ENCODE results near the gene TSPOAP1. TPM values are rescaled to one million over a fixed set of nuclear protein-coding genes. Genes with fewer than 3 reads are reported as not detected.

Gene TSPOAP1
- total RNA-seq, 2 donors from 2014 or later: 30.5 to 32.8 TPM

DNA sequence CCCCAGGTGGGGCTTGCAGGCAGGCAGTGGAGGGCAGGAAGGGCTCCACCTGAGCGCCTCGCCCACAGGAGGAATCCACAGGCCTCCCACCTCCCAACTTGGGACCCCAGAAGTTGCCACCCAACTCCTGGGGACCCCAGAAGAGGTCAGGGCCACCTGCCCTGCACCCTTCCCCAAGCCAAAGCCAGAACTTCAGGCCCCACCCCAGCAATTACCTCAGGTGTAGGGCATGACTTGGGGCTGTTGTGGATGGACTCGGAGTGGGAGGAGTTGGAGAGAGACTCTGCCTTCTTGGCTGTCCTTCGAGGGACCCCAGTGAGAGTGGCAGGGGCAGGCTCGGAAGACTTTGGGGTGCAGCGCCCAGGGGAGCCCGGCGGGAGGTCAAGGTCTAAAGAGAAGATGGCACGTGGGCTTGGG is 10.5 kb downstream of the TSPOAP1 start:
- peaks cover 17% of the 10 kb centered on the region for H3K4me1 Mint-ChIP-seq
- no peak overlapping the region for H3K4me3 Mint-ChIP-seq
- H3K27me3 Mint-ChIP-seq: no peaks in the 10 kb centered on the region
- H3K27ac Mint-ChIP-seq: peak overlapping the region; percentile 86
- DNase-seq (no peak), ATAC-seq (no peak)
- peaks cover 4% of the 10 kb centered on the region for H3K36me3 Mint-ChIP-seq (ENCODE audit: low read depth)
- H3K9me3 ChIP-seq (ENCODE audit: control insufficient read depth, low read length, poor library complexity, severe bottlenecking): no peaks in the 10 kb centered on the region

DNA sequence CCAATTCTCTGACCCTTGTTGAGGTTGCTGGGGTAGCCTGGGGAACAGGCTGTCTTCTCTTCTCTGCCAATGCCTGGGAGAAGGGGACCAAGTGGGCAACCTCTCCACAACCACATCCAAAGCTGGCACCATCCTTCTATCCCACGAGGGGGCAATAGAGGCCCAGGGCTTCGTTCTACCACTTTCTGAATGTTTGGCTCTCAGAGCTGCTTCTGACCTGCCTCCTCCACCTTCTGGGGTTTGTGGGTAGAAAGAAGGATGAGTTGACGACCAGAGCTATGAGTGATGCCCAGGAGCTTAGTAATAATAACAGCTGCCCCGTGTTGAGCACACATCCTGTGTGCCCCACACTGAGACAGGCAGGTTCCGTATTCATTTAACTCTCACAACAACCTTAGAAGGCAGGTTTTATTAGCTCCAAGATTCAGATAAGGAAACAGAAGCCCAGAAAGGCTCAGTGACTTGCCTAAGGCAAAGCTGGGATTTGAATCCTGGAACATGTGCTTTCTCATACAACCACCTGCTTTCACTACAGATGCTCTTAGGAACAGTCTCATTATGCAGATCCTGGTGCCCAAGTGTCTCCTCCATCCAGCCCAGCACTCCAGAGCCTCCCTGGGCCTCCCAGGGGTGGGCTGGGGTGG is 11.1 kb downstream of the TSPOAP1 start:
- DNase-seq (peak; percentile 34 to 63 (median 58)), ATAC-seq (peak; percentile 96)
- Mint-ChIP-seq H3K36me3 (ENCODE audit: low read depth) (peaks cover 4% of the 10 kb centered on the region), H3K4me1 (peaks cover 17% of the 10 kb centered on the region), H3K4me3 (no peak overlapping the region), H3K27ac (peak overlapping the region; percentile 86), H3K27me3 (no peaks in the 10 kb centered on the region)
- no peaks in the 10 kb centered on the region for H3K9me3 ChIP-seq (ENCODE audit: control insufficient read depth, low read length, poor library complexity, severe bottlenecking)

DNA sequence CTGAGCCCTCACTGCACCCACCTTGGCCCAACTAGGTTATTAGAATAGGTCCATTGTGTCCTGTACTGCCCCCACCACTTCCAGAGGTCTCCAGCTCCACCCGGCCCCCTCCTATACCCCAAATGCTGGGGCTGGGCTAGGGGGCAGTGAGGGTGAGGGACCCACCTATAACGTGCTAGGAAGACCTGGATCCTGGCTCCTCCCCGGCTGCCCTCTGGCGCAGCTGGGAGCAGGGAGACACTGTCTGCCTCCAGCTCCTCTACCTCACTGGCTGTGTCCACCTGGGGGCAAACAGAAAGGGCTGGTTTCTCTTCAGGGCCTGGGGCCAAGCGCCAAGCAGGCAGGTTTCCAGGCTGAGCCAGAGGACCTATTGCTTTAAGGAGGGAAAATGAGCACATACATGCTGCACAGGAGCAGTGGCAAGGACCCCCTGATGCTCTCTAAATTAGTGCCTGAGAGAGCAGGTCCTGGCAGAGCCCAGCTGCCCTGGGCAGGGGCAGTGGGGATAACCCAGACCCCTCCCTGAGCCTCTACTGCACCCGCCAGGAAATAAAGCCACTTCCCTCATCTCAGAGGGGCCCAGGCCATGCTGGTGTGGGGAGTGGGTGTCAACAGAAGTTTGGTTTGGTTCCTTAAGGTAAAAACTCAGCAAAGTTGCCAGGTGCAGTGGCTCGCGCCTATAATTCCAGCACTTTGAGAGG is 12.2 kb downstream of the TSPOAP1 start:
- no peaks in the 10 kb centered on the region for H3K27me3 Mint-ChIP-seq
- peaks cover 11% of the 10 kb centered on the region for H3K4me1 Mint-ChIP-seq
- no peaks in the 10 kb centered on the region for H3K36me3 Mint-ChIP-seq (ENCODE audit: low read depth)
- ATAC-seq (no peak), DNase-seq (peak in 1 of 3 donors; percentile 5)
- H3K27ac Mint-ChIP-seq: peak overlapping the region; percentile 86
- H3K9me3 ChIP-seq (ENCODE audit: control insufficient read depth, low read length, poor library complexity, severe bottlenecking): no peaks in the 10 kb centered on the region
- peak overlapping the region; percentile 65 for H3K4me3 Mint-ChIP-seq

DNA sequence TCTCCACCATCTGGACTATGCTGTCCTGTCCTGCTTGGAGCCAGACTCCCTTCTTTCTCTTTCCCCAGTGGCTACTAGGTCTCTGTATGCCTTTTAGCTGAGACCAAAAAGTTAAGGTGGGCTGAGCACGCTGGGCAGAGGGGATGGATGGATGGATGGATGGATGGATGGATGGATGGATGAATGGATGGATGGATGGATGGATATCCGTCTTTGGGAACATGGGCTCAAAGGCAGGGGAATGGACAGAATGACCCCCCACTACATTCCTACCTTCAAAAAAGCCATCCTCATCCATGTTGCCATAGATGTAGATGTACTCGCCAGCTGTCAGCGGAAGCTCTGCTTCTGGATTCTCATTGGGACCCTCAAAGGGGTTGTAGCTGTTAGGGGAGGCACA is 12.8 kb downstream of the TSPOAP1 start:
- no peaks in the 10 kb centered on the region for H3K9me3 ChIP-seq (ENCODE audit: control insufficient read depth, low read length, poor library complexity, severe bottlenecking)
- no peak overlapping the region for H3K27ac Mint-ChIP-seq
- ATAC-seq (no peak), DNase-seq (no peak)
- no peaks in the 10 kb centered on the region for H3K27me3 Mint-ChIP-seq
- H3K36me3 Mint-ChIP-seq (ENCODE audit: low read depth): no peaks in the 10 kb centered on the region
- H3K4me3 Mint-ChIP-seq: no peak overlapping the region
- H3K4me1 Mint-ChIP-seq: peaks cover 8% of the 10 kb centered on the region

GRCh38 chr17:58315281-58315711 is 13.3 kb downstream of the TSPOAP1 start:
- no peak overlapping the region for H3K27ac Mint-ChIP-seq
- no peaks in the 10 kb centered on the region for H3K36me3 Mint-ChIP-seq (ENCODE audit: low read depth)

DNA sequence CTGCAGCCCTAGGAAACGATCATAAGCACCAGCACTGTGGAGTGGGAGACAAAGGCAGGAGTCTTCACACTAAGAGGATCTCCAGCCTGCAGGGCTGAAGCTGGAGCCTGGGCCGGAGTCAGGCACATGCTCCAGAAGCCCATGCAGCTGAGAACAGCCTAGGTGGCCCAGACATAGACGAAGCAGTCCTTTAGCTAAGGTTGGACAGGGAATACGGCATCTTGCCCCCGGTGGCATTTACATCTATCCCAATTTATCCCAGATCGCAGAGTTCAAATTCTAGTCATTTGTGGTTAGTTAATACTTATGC is 13.9 kb downstream of the TSPOAP1 start:
- Mint-ChIP-seq H3K27ac (peak overlapping the region; percentile 83), H3K4me1 (peaks cover 7% of the 10 kb centered on the region), H3K27me3 (no peaks in the 10 kb centered on the region), H3K36me3 (ENCODE audit: low read depth) (no peaks in the 10 kb centered on the region), H3K4me3 (no peak overlapping the region)
- DNase-seq (no peak), ATAC-seq (no peak)
- no peaks in the 10 kb centered on the region for H3K9me3 ChIP-seq (ENCODE audit: control insufficient read depth, low read length, poor library complexity, severe bottlenecking)

More at GRCh38 chr17:58315281-58315711, 13.3 kb downstream of the TSPOAP1 start:
- Mint-ChIP-seq H3K4me1 (peaks cover 7% of the 10 kb centered on the region), H3K4me3 (no peak overlapping the region), H3K27me3 (no peaks in the 10 kb centered on the region)
- DNase-seq (no peak), ATAC-seq (no peak)
- no peaks in the 10 kb centered on the region for H3K9me3 ChIP-seq (ENCODE audit: control insufficient read depth, low read length, poor library complexity, severe bottlenecking)

DNA sequence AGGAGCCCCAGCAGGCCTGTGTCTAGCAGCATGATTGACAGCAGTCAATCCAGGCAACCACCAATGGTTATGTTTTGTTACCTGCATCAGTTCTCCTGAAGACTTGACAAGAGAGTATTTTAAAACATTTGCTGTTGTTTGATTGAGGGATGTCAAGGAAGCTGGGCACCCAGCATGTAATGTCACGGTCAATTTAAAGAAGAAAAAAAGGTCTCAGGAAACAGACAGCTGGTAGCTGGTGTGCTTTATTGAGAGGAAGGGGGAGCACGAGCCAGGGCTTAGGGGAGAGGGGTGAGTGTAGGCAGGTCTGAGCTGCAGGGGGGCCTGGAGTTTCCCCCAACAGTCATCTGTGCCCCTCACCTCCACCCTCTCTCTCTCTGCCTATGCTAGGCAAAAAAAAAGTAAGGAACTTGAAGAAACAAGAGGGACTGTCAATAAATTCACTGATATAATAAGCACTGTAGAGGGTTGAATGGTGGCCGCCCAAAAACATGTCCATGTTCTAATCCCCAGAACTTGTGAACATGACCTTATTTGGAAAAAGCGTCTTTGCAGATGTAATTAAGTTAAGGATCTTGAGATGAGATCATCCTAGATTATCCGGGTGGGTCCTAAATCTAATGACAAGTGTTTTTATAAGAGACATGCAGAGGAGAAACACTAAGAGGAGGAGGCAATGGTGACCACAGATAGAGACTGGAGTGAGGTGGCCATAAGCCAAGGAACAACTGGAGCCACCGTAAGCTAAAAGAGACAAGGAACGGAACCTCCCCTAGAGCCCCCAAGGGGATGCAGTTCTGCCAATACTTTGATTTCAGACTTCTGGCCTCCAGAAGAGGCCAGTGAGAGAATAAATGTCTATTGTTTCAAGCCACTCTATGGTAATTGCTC is 14.5 kb downstream of the TSPOAP1 start:
- H3K4me1 Mint-ChIP-seq: peaks cover 7% of the 10 kb centered on the region
- no peak overlapping the region for H3K4me3 Mint-ChIP-seq
- no peaks in the 10 kb centered on the region for H3K36me3 Mint-ChIP-seq (ENCODE audit: low read depth)
- peak overlapping the region; percentile 83 for H3K27ac Mint-ChIP-seq
- DNase-seq (no peak), ATAC-seq (no peak)
- H3K27me3 Mint-ChIP-seq: no peaks in the 10 kb centered on the region
- no peaks in the 10 kb centered on the region for H3K9me3 ChIP-seq (ENCODE audit: control insufficient read depth, low read length, poor library complexity, severe bottlenecking)

DNA sequence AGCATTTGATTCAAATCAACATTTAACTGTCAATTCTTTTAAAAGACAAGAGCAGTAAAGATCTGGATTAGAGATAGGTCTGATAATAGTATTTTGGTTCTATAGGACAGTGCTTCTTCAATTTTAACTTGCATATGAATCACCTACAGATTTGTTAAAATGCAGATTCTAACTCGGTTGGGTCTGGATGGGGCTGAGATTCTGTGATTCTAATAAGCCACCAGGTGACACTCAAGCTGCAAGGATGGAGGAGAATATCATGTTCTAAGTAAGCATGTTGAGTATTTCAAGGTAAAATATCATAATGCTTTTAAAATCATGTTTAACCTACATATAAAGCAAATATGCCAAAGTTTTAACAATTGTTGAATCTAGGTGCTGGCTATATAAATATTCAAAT is 15.8 kb downstream of the TSPOAP1 start:
- H3K36me3 Mint-ChIP-seq (ENCODE audit: low read depth): no peaks in the 10 kb centered on the region
- H3K4me1 Mint-ChIP-seq: peaks cover 7% of the 10 kb centered on the region
- ATAC-seq (no peak), DNase-seq (no peak)
- peak overlapping the region; percentile 36 for H3K4me3 Mint-ChIP-seq
- peak overlapping the region; percentile 6 for H3K27ac Mint-ChIP-seq
- no peaks in the 10 kb centered on the region for H3K9me3 ChIP-seq (ENCODE audit: control insufficient read depth, low read length, poor library complexity, severe bottlenecking)
- H3K27me3 Mint-ChIP-seq: no peaks in the 10 kb centered on the region

DNA sequence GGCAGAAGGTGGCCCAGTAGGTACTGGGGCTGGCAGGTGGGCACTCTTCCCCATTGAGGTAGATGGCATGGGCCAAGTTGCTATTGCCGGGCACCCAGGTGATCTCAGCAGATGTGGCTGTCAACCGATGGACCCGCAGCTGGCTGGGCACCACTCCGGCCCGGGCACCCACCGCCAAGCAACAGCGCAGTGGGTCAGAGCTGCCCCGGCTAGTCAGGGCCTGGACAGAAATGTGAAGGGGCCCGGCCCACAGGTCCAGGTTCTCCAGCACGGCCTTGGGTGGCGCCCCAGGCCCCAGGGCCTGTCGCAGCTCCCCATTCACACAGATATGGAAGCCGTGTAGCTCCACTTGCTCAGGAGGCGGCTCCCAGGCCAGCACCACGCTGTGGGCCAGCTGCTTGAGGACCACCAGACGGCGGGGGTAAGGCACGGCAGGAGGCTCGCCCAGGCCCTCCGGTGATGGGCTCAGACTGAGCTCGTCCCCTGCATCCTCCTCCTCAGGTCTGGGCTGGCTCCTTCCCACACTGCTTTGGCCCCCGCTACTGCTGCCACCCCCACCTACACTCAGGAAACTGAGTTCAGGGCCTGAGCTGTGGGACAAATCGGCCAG is 16.5 kb downstream of the TSPOAP1 start:
- DNase-seq: no peak
- H3K36me3 Mint-ChIP-seq (ENCODE audit: low read depth): no peaks in the 10 kb centered on the region

GRCh38 chr17:58311429-58311894 is 17.1 kb downstream of the TSPOAP1 start:
- DNase-seq (no peak), ATAC-seq (no peak)
- Mint-ChIP-seq H3K27me3 (no peaks in the 10 kb centered on the region), H3K27ac (no peak overlapping the region), H3K4me1 (no peaks in the 10 kb centered on the region), H3K4me3 (no peak overlapping the region), H3K36me3 (ENCODE audit: low read depth) (no peaks in the 10 kb centered on the region)
- H3K9me3 ChIP-seq (ENCODE audit: control insufficient read depth, low read length, poor library complexity, severe bottlenecking): no peaks in the 10 kb centered on the region

More for the DNA sequence above, 16.5 kb downstream of the TSPOAP1 start:
- H3K9me3 ChIP-seq (ENCODE audit: control insufficient read depth, low read length, poor library complexity, severe bottlenecking): no peaks in the 10 kb centered on the region
- Mint-ChIP-seq H3K27me3 (no peaks in the 10 kb centered on the region), H3K4me1 (no peaks in the 10 kb centered on the region), H3K4me3 (peak overlapping the region; percentile 36), H3K27ac (no peak overlapping the region)
- no peak for ATAC-seq

GRCh38 chr17:58310511-58311428 is 17.8 kb downstream of the TSPOAP1 start:
- H3K4me3 Mint-ChIP-seq: no peak overlapping the region
- no peaks in the 10 kb centered on the region for H3K27me3 Mint-ChIP-seq
- no peaks in the 10 kb centered on the region for H3K4me1 Mint-ChIP-seq
- H3K27ac Mint-ChIP-seq: no peak overlapping the region
- ATAC-seq: no peak
- no peaks in the 10 kb centered on the region for H3K36me3 Mint-ChIP-seq (ENCODE audit: low read depth)
- H3K9me3 ChIP-seq (ENCODE audit: control insufficient read depth, low read length, poor library complexity, severe bottlenecking): no peaks in the 10 kb centered on the region
- no peak for DNase-seq

DNA sequence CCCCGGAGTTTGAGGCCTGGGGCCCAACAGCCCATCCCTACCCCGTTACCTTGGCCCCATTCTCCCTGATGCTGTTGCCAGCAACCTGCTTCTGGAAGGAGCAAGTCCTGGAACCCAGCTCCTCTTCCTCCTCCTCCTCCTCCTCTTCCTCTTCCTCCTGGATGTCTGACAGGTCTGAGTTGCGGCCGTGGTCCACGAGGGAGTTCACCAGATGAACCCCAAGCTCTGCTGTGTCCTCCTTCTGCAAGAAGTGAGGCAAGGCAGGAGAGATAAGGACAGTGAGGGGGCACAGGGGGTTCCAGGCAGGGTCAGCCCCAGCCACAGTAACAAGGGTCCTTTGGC is 18.7 kb downstream of the TSPOAP1 start:
- Mint-ChIP-seq H3K27me3 (no peaks in the 10 kb centered on the region), H3K4me3 (no peak overlapping the region), H3K27ac (no peak overlapping the region), H3K4me1 (no peaks in the 10 kb centered on the region), H3K36me3 (ENCODE audit: low read depth) (no peaks in the 10 kb centered on the region)
- DNase-seq: no peak
- no peaks in the 10 kb centered on the region for H3K9me3 ChIP-seq (ENCODE audit: control insufficient read depth, low read length, poor library complexity, severe bottlenecking)
- no peak for ATAC-seq
